Gastroesophageal sphincter (tissue), 4 donors: ENCODE measurements around the gene RUNX2. TPM values are rescaled to one million over a fixed set of nuclear protein-coding genes. Genes with fewer than 3 reads are reported as not detected.

Experiments
- ATAC-seq: fragments of 150-250 bp; one replicate; pipeline ENCODE4 v1.9.1; 2016; ENCODE audit warnings: mild to moderate bottlenecking, moderate library complexity
- H3K27ac ChIP-seq, 4 donors: fragments of 200-600 bp; sonication (generic) in 3 of 4; 1 replicate in 3 of 4; 2 replicates in 1 of 4; pipeline ENCODE4 v1.5.1; 2016 to 2019
- H3K27me3 ChIP-seq: fragments of 200-600 bp; sonication (generic); one replicate; pipeline ENCODE4 v1.5.1; 2019
- H3K36me3 ChIP-seq, 2 donors: fragments of 200-600 bp; sonication (generic); one replicate each; pipeline ENCODE4 v1.5.1; 2019; ENCODE audit warnings: control low read depth in 1 of 2
- H3K4me1 ChIP-seq, 3 donors: fragments of 200-600 bp; sonication (generic); 1 replicate in 2 of 3; 2 replicates in 1 of 3; pipeline ENCODE4 v1.5.1; 2016 to 2019; ENCODE audit warnings: control low read depth in 2 of 3
- H3K4me3 ChIP-seq, 2 donors: fragments of 200-600 bp; sonication (generic); one replicate each; pipeline ENCODE4 v1.5.1; 2019; ENCODE audit warnings: mild to moderate bottlenecking in 1 of 2, moderate library complexity in 1 of 2
- H3K9me3 ChIP-seq, 3 donors: fragments of 200-600 bp; sonication (generic); one replicate each; pipeline ENCODE4 v1.5.1; 2017 to 2019; ENCODE audit warnings: control low read depth in 2 of 3
- CTCF ChIP-seq, 4 experiments: fragments of 200-600 bp in 2 of 4; fragments of 450-650 bp in 2 of 4; sonication (generic) in 1 of 4; IDR thresholded peaks; one replicate each; pipeline ENCODE4 v1.5.1; 2017 to 2019; ENCODE audit warnings: antibody characterized with exemption in 4 of 4, mild to moderate bottlenecking in 2 of 4, moderate library complexity in 2 of 4
- EP300 ChIP-seq: sonication (generic); formaldehyde crosslinking; IDR thresholded peaks from one replicate; pipeline ENCODE4 v1.6.1; 2017; ENCODE audit warnings: antibody characterized with exemption, mild to moderate bottlenecking
- POLR2A ChIP-seq, 2 donors: fragments of 450-650 bp; IDR thresholded peaks; one replicate each; pipeline ENCODE4 v1.6.1; 2017; ENCODE audit warnings: antibody characterized with exemption in 2 of 2, mild to moderate bottlenecking in 2 of 2, moderate library complexity in 1 of 2
- POLR2AphosphoS5 ChIP-seq: sonication (generic); formaldehyde crosslinking; IDR thresholded peaks from one replicate; pipeline ENCODE4 v1.6.1; 2017; ENCODE audit warnings: antibody characterized with exemption
- WGBS, 2 donors: methylation state at CpG; one replicate each; pipeline ENCODE4 v1.1.5; 2018; ENCODE audit warnings: low coverage in 1 of 2; 5-methylcytosine and 5-hydroxymethylcytosine counted together
- total RNA-seq, 4 donors: library from RNA; depleted of rRNA; stranded (reverse); fragments of >200 nt; gene quantifications; one replicate each; pipeline ENCODE4 v1.1.0, GENCODE V29; 2016

RUNX2 gene
- total RNA-seq, 4 donors from 2014 or later, result 0.16 to 0.94 (median 0.65) TPM

DNA sequence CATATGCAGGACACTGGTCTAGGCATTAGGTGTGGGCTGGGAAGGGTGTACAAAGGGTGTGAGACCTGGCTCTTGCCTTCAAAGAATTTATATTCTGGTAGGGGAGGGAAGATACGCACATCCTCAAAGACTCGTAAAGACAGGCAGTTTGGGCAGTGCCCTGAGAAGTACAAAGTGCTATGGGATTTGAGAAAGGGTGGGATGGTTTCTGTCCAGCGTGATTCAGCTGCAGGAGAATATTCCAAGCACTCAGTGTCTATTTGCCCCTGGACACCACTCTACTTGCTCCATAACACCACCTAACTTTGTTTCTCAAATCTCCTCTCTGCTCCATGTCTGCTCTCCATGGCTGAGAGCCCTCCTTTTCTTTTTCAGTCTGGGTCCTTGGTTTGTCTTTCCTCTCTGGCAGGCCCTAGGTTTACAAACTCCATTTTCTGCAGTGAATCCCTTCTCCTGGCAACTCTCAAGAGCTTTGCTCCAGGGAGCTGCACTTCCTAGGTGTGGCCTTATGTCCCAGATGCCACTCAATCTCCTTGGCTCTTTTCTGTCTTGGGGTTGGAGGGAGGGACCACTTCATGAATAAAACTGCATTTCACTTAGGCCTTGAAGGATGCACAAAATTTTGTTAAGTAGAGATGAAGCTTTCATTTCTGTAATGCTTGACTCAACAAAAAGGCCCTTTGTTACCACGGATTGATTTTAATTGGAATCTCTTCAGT, 377.2 kb downstream of the RUNX2 start:
- H3K9me3 ChIP-seq, result no peaks in the 10 kb centered on the region
- H3K27ac ChIP-seq, result no peak overlapping the region
- H3K27me3 ChIP-seq, result no peaks in the 10 kb centered on the region
- no peaks in the 10 kb centered on the region for H3K36me3 ChIP-seq
- 80 to 89% methylated on average over 1 to 4 of the region's 4 CpGs for WGBS, 2 donors
- ATAC-seq, result no peak
- no peak overlapping the region for H3K4me3 ChIP-seq
- no peaks in the 10 kb centered on the region for H3K4me1 ChIP-seq
- TF ChIP-seq CTCF (IDR thresholded peaks at IDR 0.05), result no peak
- no peak for TF ChIP-seq EP300
- TF ChIP-seq POLR2A (IDR thresholded peaks at IDR 0.05), result no peak
- no peak for TF ChIP-seq POLR2AphosphoS5

GRCh38 chr6:45706319-45706718, 378.2 kb downstream of the RUNX2 start:
- H3K27ac ChIP-seq, result no peak overlapping the region
- WGBS, 2 donors, result 0% methylated on average over 1 of the region's 2 CpGs
- no peaks in the 10 kb centered on the region for H3K9me3 ChIP-seq
- no peak overlapping the region for H3K4me3 ChIP-seq
- H3K36me3 ChIP-seq, result no peaks in the 10 kb centered on the region
- H3K4me1 ChIP-seq, result no peaks in the 10 kb centered on the region
- no peaks in the 10 kb centered on the region for H3K27me3 ChIP-seq
- no peak for ATAC-seq
- TF ChIP-seq EP300, result no peak
- TF ChIP-seq POLR2AphosphoS5, result no peak
- TF ChIP-seq CTCF (IDR thresholded peaks at IDR 0.05), result no peak
- TF ChIP-seq POLR2A (IDR thresholded peaks at IDR 0.05), result no peak

DNA sequence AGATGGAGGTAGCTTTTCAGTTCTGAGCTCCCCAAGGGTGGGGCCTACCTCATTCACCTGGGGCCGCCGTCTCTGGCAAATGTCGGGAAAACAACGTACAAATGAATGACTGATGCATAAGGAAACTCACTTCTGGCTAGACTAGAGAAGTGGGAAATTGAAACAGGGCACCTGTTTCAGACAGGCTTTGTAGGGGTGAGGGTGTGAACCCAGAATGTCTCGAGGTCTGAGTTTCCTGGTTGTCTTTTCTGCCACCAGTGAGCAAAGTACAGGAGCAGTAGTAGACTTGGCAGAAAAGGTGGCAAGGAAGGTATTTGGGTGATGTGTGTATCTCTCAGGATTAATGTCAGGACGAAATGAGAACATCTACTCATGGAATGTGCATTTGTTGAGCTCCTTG, 379.0 kb downstream of the RUNX2 start:
- no peaks in the 10 kb centered on the region for H3K9me3 ChIP-seq
- no peaks in the 10 kb centered on the region for H3K4me1 ChIP-seq
- no peak overlapping the region for H3K27ac ChIP-seq
- no peak overlapping the region for H3K4me3 ChIP-seq
- H3K27me3 ChIP-seq, result no peaks in the 10 kb centered on the region
- ATAC-seq, result no peak
- 90% methylated on average over 6 of the region's 6 CpGs for WGBS, 2 donors
- no peaks in the 10 kb centered on the region for H3K36me3 ChIP-seq
- TF ChIP-seq POLR2A (IDR thresholded peaks at IDR 0.05) (no peak), EP300 (no peak), POLR2AphosphoS5 (no peak), CTCF (IDR thresholded peaks at IDR 0.05) (no peak)

DNA sequence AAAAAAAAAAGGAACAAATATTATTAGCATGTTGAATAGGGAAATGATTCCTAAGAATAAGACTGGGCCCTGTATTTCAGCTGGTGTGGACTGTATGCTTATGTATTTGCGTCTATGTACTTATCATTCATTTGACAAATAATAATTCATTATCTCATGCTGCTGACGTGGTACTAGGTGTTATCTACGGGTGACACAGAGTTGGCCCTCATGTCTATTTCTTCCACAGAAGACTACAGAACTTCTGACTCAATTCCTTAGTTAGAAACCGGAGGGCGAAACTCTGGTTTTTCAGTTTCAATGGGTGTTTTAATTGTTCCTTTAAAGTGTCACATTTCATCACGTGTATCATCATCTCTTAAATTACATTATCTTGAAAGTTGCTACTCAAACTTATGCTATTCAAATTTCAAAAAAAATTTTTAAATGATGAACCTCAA, 381.7 kb downstream of the RUNX2 start:
- ATAC-seq, result no peak
- 74 to 93% methylated on average over 6 of the region's 6 CpGs for WGBS, 2 donors
- peaks cover 8% of the 10 kb centered on the region for H3K27me3 ChIP-seq
- no peak overlapping the region for H3K27ac ChIP-seq
- H3K4me3 ChIP-seq, result no peak overlapping the region
- no peaks in the 10 kb centered on the region for H3K9me3 ChIP-seq
- peaks cover 0 to 6% (median 0%) of the 10 kb centered on the region in 3 donors for H3K4me1 ChIP-seq
- no peak for TF ChIP-seq POLR2AphosphoS5
- TF ChIP-seq EP300, result no peak
- no peak for TF ChIP-seq POLR2A (IDR thresholded peaks at IDR 0.05)
- no peak for TF ChIP-seq CTCF (IDR thresholded peaks at IDR 0.05)
- H3K36me3 ChIP-seq, result no peaks in the 10 kb centered on the region

DNA sequence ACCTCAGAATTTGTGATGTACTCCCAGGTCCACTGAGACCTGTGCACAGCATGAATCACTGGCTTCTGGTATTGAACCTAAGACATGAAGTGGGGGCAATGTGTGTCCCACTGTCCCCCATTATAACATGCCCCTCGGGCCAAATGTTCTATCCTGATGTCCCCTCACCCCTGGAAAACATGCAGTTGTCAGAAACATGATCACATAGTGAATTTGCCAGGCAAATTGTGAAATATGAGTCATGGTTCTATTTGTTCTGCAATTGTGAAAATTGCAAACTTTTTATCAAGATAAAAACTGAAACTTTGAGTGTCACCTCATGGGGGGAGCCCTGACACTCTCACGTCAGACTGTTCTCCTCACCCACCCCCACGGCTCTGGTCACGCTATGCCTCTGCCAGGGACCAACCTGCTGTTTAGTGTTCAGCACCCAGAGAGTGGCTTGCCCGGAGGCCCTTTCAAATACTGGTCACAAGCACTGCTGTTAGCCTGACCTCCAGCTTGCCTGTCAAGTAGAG, 382.2 kb downstream of the RUNX2 start:
- no peak for ATAC-seq
- no peaks in the 10 kb centered on the region for H3K9me3 ChIP-seq
- WGBS, 2 donors, result 66 to 69% methylated on average over 2 to 4 of the region's 5 CpGs
- H3K27me3 ChIP-seq, result peaks cover 8% of the 10 kb centered on the region
- no peak overlapping the region for H3K27ac ChIP-seq
- no peaks in the 10 kb centered on the region for H3K36me3 ChIP-seq
- TF ChIP-seq EP300 (no peak), POLR2A (IDR thresholded peaks at IDR 0.05) (no peak), POLR2AphosphoS5 (no peak), CTCF (IDR thresholded peaks at IDR 0.05) (no peak)
- no peak overlapping the region for H3K4me3 ChIP-seq
- H3K4me1 ChIP-seq, result peaks cover 0 to 7% (median 0%) of the 10 kb centered on the region in 3 donors
